ENCODE measurements around the gene MAU2. TPM values are rescaled to one million over a fixed set of nuclear protein-coding genes. Genes with fewer than 3 reads are reported as not detected.

Gene MAU2, protein sequence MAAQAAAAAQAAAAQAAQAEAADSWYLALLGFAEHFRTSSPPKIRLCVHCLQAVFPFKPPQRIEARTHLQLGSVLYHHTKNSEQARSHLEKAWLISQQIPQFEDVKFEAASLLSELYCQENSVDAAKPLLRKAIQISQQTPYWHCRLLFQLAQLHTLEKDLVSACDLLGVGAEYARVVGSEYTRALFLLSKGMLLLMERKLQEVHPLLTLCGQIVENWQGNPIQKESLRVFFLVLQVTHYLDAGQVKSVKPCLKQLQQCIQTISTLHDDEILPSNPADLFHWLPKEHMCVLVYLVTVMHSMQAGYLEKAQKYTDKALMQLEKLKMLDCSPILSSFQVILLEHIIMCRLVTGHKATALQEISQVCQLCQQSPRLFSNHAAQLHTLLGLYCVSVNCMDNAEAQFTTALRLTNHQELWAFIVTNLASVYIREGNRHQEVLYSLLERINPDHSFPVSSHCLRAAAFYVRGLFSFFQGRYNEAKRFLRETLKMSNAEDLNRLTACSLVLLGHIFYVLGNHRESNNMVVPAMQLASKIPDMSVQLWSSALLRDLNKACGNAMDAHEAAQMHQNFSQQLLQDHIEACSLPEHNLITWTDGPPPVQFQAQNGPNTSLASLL
- total RNA-seq, result 100 to 1,000 TPM; 103 to 105 TPM

DNA sequence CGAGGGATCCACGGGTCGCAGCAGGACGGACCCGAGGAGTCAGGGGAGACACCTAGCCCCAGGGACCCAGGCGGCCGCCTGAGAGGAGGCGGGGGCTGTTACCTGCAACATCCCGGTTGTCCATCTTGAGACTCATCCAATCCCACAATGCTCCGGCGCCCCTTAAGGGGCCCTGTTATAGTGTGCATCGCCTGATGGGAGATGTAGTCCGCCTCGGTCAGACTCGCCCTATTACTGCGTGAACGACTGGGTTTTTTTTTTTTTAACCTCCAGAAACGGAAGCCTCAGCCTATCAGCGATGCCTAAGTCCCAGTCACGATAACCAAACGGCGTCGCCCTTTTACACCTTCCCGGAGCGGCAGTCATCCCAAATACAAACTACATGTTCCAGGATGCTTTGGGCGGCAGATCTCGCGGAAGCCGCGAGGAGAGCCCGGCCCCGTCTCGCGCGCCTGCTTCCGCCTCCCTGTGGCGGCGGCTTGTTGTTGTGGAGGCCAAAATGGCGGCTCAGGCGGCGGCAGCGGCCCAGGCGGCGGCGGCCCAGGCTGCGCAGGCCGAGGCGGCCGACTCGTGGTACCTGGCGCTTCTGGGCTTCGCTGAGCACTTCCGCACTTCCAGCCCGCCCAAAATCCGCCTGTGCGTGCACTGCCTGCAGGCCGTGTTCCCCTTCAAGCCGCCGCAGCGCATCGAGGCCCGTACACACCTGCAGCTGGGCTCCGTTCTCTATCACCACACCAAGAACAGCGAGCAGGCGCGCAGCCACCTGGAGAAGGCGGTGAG is at the start of gene MAU2, which contains the start of gene SUGP1:
Gene MAU2 (plus strand): TSS at position 469 of the 780 bp plus-strand sequence. CDS start 31 bp downstream, at position 500.
Gene SUGP1 (minus strand): TSS at position 149 of the 780 bp plus-strand sequence. CDS start 13 bp downstream, at position 136.
- H3K27ac Mint-ChIP-seq, result peak within 1 kb of the TSS; percentile 99
- peaks cover 12% of the 10 kb centered on the region for H3K36me3 Mint-ChIP-seq
- peak within 1 kb of the TSS; percentile 96 for H3K4me3 Mint-ChIP-seq
- peaks cover 24% of the 10 kb centered on the region for H3K4me1 Mint-ChIP-seq
- POLR2A ChIA-PET, result interaction anchor here (1.0 to 2.0 kb wide), 5 partner anchors 15 to 196 kb away, joined by 3 to 5 read pairs (median 3); partner anchors contain the start of genes NDUFA13, NR2C2AP and TSSK6
- peak; percentile 90 for DNase-seq
- H3K9me3 Mint-ChIP-seq, result no peaks in the 10 kb centered on the region
- no peaks in the 10 kb centered on the region for H3K27me3 Mint-ChIP-seq
- peak; percentile 94 for ATAC-seq (ENCODE audit: low read depth)

DNA sequence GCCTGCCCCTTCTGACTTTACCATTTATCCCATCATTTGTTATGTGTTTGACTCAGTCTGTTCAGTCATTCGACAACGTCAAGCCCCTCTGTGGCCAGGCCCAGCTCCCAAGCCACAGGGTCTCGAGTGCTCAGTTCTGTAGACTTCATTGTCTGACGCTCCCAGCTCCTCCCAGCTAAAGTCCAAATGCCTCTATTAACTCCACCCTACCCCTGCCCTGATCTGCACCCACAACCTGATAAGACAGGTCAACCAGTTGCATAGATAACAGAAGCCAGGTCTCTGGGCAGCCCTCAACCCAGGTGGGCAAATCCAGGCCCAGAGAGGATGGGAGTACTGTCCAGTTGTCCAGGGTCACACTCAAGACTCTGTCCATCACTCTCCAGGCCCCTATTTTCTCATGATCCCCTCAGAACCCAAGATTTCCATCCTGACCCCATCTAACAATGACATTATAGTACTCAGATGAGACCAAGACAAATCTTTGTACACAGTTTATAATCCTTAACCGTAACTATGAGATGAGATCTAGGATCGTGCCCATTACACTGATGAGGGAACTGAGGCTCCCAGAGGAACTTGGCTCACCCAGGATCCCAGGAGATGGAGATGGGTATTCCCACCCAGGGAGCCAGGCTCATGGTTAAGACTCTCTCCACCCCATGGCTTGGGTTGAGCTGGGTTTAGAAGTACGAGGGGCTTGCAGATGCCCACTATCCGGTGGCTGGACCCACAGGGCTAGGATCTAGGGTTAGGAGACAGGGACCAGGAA is 48.6 kb upstream of the MAU2 start:
- Mint-ChIP-seq H3K4me3 (no peak overlapping the region), H3K27me3 (peaks cover 26% of the 10 kb centered on the region), H3K36me3 (peaks cover 10% of the 10 kb centered on the region), H3K27ac (no peak overlapping the region), H3K4me1 (peaks cover 2% of the 10 kb centered on the region), H3K9me3 (no peaks in the 10 kb centered on the region)
- POLR2A ChIA-PET, result no interaction called here
- no peak for DNase-seq
- ATAC-seq (ENCODE audit: low read depth), result no peak

DNA sequence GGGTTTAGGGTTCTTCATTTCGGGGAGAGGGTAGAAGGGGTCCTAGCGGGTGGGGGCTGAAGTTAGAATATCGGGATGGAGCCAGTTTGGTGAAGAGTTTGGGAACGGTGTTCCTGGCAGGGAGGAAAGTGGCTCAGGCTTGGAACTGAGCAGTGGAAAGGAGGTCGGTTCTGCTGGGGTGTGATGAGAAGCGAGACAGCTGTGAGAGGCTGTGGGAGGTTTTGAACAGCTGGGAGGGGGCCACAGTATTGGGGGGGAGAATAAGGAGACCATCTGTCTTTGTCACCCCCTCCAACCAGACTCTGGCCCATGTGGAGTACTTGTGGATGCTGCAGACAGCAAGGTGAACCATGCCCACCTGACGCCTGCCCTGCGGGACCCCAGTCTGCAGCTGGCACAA is 46.5 kb upstream of the MAU2 start:
- Mint-ChIP-seq H3K9me3 (no peaks in the 10 kb centered on the region), H3K27me3 (peaks cover 25% of the 10 kb centered on the region), H3K4me3 (no peak overlapping the region), H3K36me3 (peaks cover 13% of the 10 kb centered on the region), H3K4me1 (peaks cover 2% of the 10 kb centered on the region), H3K27ac (no peak overlapping the region)
- DNase-seq (no peak), ATAC-seq (ENCODE audit: low read depth) (no peak)
- POLR2A ChIA-PET, result no interaction called here

DNA sequence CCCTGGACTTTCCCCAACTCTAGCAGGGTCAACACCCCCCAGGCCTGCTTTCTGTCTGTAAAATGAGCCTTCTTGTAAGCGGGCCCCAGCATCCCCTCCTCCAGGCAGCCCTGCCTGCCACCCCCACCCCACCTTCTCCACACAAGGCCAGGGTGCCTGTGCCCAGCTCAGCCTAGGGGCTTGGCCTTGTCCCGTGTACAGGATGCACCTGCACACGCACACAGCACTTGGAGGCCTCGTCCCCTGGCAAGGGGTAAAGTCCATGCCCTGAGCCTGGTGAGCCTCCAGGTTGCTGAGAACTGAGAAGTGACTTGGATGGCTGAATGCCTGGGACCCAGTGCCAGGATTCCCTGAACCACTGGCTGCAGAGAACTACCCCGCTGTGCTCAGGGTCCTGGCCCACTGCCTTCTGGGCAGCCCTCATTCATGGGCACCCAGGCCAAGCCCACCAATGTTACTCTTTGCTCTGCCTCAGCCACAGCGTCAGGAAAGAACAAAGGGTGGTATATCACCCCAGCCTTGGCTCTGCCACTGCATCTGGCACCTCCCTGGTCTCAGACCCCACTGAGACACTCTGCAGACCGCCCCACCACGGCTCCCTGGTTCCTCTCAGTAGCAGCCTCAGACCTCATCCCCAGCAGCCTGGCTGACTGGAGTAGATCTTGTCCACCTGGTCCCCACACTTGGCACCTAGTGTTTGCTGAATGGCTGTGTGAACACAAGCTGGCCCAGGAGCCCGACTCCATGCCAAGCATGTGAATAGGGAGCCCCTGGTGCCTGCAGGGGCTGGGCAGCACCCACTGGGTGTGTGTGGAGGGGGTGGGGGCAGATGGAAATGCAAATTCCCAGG is 45.7 kb upstream of the MAU2 start:
- POLR2A ChIA-PET, result no interaction called here
- Mint-ChIP-seq H3K27me3 (peaks cover 25% of the 10 kb centered on the region), H3K9me3 (no peaks in the 10 kb centered on the region), H3K4me3 (no peak overlapping the region), H3K36me3 (peaks cover 13% of the 10 kb centered on the region), H3K27ac (no peak overlapping the region), H3K4me1 (peaks cover 2% of the 10 kb centered on the region)
- DNase-seq (no peak), ATAC-seq (ENCODE audit: low read depth) (no peak)

DNA sequence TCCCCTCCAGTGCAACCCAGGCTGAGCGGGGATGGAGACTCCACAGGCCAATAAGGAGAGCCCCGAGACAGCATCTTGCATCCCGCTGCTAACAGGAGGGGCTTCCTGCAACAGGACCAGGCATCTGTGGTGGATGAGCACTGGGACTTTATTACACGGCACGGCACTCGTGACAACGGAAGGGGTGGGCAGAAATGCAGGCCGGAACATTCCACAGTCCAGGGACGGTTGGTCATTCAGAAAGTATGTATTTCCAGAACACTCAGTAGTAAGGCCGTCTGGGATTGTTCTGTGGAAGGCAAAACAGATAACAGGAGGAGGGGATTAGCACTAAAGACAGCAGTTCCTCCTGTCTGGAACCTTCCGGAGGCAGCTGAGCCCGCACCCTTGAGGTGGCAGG is 44.2 kb upstream of the MAU2 start:
- no peak overlapping the region for H3K4me3 Mint-ChIP-seq
- peaks cover 13% of the 10 kb centered on the region for H3K36me3 Mint-ChIP-seq
- DNase-seq (no peak), ATAC-seq (ENCODE audit: low read depth) (no peak)
- H3K4me1 Mint-ChIP-seq, result peaks cover 2% of the 10 kb centered on the region
- POLR2A ChIA-PET, result no interaction called here
- no peaks in the 10 kb centered on the region for H3K9me3 Mint-ChIP-seq
- no peak overlapping the region for H3K27ac Mint-ChIP-seq
- H3K27me3 Mint-ChIP-seq, result peaks cover 22% of the 10 kb centered on the region

DNA sequence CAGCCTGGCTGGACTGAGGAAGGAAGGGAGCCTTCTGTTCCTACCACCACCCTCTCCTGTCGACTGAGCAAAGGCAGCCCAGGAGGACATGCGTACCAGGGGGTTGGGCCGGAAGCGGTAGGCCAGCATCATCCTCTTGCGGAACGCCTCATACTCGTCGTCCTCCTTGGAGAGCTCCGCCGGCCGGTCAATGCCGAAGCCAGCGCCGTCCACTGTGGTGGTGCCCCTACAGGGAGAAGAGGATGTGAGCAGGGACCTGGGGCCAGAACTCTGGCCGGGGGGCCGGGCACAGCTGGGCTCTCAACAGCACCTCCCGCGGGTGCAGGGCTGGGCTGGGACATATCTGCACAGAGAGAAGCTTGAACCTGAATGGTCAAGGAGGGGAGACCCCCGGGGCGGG is 43.8 kb upstream of the MAU2 start:
- no peak overlapping the region for H3K4me3 Mint-ChIP-seq
- DNase-seq (no peak), ATAC-seq (ENCODE audit: low read depth) (no peak)
- no peaks in the 10 kb centered on the region for H3K9me3 Mint-ChIP-seq
- peaks cover 2% of the 10 kb centered on the region for H3K4me1 Mint-ChIP-seq
- H3K27me3 Mint-ChIP-seq, result peaks cover 18% of the 10 kb centered on the region
- no peak overlapping the region for H3K27ac Mint-ChIP-seq
- POLR2A ChIA-PET, result no interaction called here
- H3K36me3 Mint-ChIP-seq, result peaks cover 17% of the 10 kb centered on the region

DNA sequence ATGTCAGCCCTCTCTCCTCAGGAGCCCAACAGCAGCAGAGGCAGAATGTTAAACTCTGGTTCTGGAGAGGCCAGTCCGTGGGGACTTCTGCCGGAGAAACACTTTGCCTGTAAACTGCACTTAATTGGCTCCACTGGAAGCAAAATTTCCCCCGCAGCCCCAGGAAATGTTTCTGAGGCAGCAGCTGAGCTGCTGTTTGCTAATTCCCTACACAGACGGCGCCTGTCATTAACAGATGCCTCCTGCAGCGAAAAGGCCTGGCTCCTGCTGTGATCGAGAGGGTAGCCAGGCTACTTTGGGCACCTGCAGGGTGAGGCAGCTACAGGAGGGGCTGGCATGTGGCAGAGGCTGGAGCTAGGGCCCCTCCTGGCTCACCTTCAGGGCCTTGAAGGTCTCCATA is 42.3 kb upstream of the MAU2 start:
- Mint-ChIP-seq H3K27ac (no peak overlapping the region), H3K9me3 (no peaks in the 10 kb centered on the region), H3K4me3 (no peak overlapping the region), H3K4me1 (peaks cover 2% of the 10 kb centered on the region), H3K36me3 (peaks cover 18% of the 10 kb centered on the region), H3K27me3 (peaks cover 10% of the 10 kb centered on the region)
- DNase-seq (no peak), ATAC-seq (ENCODE audit: low read depth) (no peak)
- POLR2A ChIA-PET, result no interaction called here

DNA sequence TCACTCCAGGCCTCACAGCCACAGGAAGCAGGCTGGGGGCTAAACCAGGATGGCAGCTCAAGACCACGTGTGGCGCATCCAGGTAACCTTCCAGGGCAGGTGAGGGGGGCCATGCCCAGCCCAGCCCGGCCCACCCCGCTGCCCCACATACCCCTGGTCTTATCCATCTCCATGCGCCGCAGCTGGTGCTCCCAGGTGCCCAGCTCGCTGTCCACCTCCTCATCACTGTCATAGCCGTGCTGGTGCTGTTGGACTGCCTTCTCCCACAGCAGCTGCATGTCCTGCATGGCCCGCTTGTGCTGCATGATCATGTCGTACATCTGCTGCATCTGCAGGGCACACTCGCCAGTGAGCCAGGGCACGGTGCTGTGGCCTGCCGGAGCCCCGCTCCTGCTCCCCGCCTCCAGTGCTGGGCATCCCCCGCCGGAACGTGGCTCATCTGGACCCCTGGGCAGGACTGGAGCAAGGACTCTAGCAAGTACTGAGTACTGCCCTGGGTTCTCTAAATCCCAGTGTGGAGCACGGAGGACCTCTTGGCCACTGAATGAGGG is 41.5 kb upstream of the MAU2 start:
- peaks cover 17% of the 10 kb centered on the region for H3K36me3 Mint-ChIP-seq
- H3K27me3 Mint-ChIP-seq, result peaks cover 2% of the 10 kb centered on the region
- H3K4me3 Mint-ChIP-seq, result no peak overlapping the region
- no peak for ATAC-seq (ENCODE audit: low read depth)
- no peaks in the 10 kb centered on the region for H3K9me3 Mint-ChIP-seq
- H3K27ac Mint-ChIP-seq, result no peak overlapping the region
- no peak for DNase-seq
- POLR2A ChIA-PET, result no interaction called here
- H3K4me1 Mint-ChIP-seq, result no peaks in the 10 kb centered on the region

DNA sequence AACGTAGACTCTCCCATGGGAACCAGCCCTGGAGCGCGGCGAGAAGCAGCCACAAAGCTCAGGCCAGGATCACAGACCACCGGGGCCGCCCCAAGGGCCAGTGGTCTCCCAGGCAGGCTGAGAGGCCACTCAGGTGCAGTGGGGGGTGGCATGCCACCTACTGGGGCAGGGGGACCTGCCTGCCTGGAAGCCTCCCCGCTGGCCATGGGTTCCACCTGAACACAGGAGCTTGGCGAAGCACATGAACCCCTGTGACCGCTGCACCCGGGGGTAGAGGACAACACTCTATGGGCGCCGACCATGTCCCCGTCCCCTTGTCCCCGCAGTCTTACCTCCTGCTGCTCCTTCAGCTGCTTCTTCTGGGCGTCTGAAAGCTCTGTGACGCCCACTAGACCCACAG is 40.8 kb upstream of the MAU2 start:
- Mint-ChIP-seq H3K4me3 (no peak overlapping the region), H3K4me1 (no peaks in the 10 kb centered on the region), H3K27me3 (no peaks in the 10 kb centered on the region), H3K36me3 (peaks cover 22% of the 10 kb centered on the region), H3K27ac (no peak overlapping the region), H3K9me3 (no peaks in the 10 kb centered on the region)
- no peak for ATAC-seq (ENCODE audit: low read depth)
- POLR2A ChIA-PET, result no interaction called here
- no peak for DNase-seq

DNA sequence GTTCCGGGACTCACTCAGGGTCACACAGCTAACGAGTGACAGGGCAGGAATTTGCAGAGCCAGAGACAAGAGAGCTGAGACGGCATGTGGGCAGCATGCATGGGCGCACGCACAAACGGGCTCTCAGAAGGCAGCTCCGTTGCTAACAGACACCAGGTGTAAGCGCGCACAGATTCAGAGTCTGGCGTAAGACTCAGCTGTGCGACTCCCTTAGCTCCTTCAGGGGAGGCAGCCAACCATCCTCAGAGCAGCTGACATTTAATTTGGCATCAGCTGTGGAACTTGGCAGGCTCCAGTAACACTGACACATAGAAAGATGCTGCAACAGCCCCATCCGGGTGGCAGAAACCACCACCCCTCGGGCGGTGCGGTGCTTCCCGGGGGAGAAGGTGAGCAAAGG is 40.1 kb upstream of the MAU2 start:
- Mint-ChIP-seq H3K27me3 (no peaks in the 10 kb centered on the region), H3K4me3 (no peak overlapping the region), H3K36me3 (peaks cover 24% of the 10 kb centered on the region), H3K27ac (no peak overlapping the region), H3K9me3 (no peaks in the 10 kb centered on the region), H3K4me1 (no peaks in the 10 kb centered on the region)
- ATAC-seq (ENCODE audit: low read depth), result no peak
- POLR2A ChIA-PET, result no interaction called here
- DNase-seq, result no peak

DNA sequence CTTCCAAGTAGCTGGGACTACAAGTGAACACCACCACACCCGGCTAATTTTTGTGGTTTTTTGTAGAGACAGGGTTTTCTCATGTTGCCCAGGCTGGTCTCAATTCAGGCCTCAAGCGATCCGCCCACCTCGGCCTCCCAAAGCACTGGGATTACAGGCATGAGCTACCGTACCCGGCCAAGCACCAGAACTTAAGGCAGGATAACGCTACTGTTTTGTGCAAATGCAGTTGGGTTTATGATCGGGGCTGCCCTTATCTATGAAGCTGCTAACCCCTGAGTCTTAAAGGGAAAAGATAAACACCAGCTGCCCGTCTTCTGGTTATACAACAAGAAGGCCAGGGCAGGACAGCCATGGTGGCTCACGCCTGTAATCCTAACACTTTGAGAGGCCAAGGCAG is 34.9 kb upstream of the MAU2 start:
- no peaks in the 10 kb centered on the region for H3K9me3 Mint-ChIP-seq
- DNase-seq, result no peak
- H3K27ac Mint-ChIP-seq, result no peak overlapping the region
- POLR2A ChIA-PET, result interaction anchor here (0.6 kb wide), 1 partner anchor 739 kb away, joined by 4 read pairs; no protein-coding TSS in a partner anchor
- no peaks in the 10 kb centered on the region for H3K4me1 Mint-ChIP-seq
- H3K36me3 Mint-ChIP-seq, result peaks cover 26% of the 10 kb centered on the region
- H3K27me3 Mint-ChIP-seq, result no peaks in the 10 kb centered on the region
- no peak for ATAC-seq (ENCODE audit: low read depth)
- H3K4me3 Mint-ChIP-seq, result no peak overlapping the region

DNA sequence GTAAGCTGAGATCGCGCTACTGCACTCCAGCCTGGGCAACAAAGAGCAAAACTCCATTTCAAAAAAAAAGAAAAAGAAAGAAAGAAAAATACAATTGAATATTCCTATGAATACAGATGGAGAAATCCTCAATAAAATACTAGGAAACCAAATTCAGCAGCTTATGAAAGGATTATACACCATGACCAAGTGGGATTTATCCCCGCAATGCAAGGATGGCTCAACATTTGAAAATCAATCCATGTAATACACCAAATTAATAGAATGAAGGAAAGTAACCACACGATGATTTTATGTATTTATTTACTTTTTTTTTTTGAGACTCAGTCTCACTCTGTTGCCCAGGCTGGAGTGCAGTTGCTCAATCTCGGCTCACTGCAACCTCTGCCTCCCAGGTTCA is 28.0 kb upstream of the MAU2 start:
- H3K27me3 Mint-ChIP-seq, result no peaks in the 10 kb centered on the region
- peaks cover 40% of the 10 kb centered on the region for H3K36me3 Mint-ChIP-seq
- no peaks in the 10 kb centered on the region for H3K4me1 Mint-ChIP-seq
- DNase-seq (no peak), ATAC-seq (ENCODE audit: low read depth) (no peak)
- POLR2A ChIA-PET, result no interaction called here
- H3K27ac Mint-ChIP-seq, result no peak overlapping the region
- H3K4me3 Mint-ChIP-seq, result no peak overlapping the region
- H3K9me3 Mint-ChIP-seq, result no peaks in the 10 kb centered on the region
